Prostate gland (tissue), 2 donors: ENCODE measurements around the gene HSD17B1.

Experiments used
- CTCF ChIP-seq, 4 experiments: fragments of 200-600 bp in 2 of 4; fragments of 450-650 bp in 2 of 4; sonication (generic) in 2 of 4; IDR thresholded peaks; 1 replicate in 3 of 4; 2 replicates in 1 of 4; pipeline ENCODE4 v1.5.1; 2016 to 2019; ENCODE audit warnings: antibody characterized with exemption in 4 of 4, mild to moderate bottlenecking in 2 of 4, moderate library complexity in 2 of 4
- POLR2AphosphoS5 ChIP-seq: sonication (generic); formaldehyde crosslinking; IDR thresholded peaks from one replicate; pipeline ENCODE4 v1.6.1; 2017; ENCODE audit warnings: antibody characterized with exemption

GRCh38 chr17:42543190-42544079, 9.3 kb upstream of the HSD17B1 start:
- TF ChIP-seq CTCF (IDR thresholded peaks at IDR 0.05) (no peak), POLR2AphosphoS5 (no peak)
